ENCODE results near the gene RNF208. TPM values are rescaled to one million over a fixed set of nuclear protein-coding genes. Genes with fewer than 3 reads are reported as not detected.

Gene RNF208
- total RNA-seq, 1 donor from 2014 or later: 31.5 TPM

- DNase-seq: no peak
- no peaks in the 10 kb centered on the region for H3K27me3 ChIP-seq (ENCODE audit: low read depth)
- intact Hi-C loops (cut with micrococcal nuclease): no loop called here
- H3K9me3 ChIP-seq (replicated peaks): no peaks in the 10 kb centered on the region
- H3K36me3 ChIP-seq: no peaks in the 10 kb centered on the region
- H3K4me3 ChIP-seq: peak overlapping the region; percentile 91
- no peak overlapping the region for H3K27ac ChIP-seq (replicated peaks)
- TF ChIP-seq, protein P1, sequence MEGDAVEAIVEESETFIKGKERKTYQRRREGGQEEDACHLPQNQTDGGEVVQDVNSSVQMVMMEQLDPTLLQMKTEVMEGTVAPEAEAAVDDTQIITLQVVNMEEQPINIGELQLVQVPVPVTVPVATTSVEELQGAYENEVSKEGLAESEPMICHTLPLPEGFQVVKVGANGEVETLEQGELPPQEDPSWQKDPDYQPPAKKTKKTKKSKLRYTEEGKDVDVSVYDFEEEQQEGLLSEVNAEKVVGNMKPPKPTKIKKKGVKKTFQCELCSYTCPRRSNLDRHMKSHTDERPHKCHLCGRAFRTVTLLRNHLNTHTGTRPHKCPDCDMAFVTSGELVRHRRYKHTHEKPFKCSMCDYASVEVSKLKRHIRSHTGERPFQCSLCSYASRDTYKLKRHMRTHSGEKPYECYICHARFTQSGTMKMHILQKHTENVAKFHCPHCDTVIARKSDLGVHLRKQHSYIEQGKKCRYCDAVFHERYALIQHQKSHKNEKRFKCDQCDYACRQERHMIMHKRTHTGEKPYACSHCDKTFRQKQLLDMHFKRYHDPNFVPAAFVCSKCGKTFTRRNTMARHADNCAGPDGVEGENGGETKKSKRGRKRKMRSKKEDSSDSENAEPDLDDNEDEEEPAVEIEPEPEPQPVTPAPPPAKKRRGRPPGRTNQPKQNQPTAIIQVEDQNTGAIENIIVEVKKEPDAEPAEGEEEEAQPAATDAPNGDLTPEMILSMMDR (IDR thresholded peaks at IDR 0.05; ENCODE audit: borderline replicate concordance): no peak
- H3K4me1 ChIP-seq: peaks cover 53% of the 10 kb centered on the region
Observed at GRCh38 chr9:137206602-137207001, 15.4 kb downstream of the RNF208 start.

DNA sequence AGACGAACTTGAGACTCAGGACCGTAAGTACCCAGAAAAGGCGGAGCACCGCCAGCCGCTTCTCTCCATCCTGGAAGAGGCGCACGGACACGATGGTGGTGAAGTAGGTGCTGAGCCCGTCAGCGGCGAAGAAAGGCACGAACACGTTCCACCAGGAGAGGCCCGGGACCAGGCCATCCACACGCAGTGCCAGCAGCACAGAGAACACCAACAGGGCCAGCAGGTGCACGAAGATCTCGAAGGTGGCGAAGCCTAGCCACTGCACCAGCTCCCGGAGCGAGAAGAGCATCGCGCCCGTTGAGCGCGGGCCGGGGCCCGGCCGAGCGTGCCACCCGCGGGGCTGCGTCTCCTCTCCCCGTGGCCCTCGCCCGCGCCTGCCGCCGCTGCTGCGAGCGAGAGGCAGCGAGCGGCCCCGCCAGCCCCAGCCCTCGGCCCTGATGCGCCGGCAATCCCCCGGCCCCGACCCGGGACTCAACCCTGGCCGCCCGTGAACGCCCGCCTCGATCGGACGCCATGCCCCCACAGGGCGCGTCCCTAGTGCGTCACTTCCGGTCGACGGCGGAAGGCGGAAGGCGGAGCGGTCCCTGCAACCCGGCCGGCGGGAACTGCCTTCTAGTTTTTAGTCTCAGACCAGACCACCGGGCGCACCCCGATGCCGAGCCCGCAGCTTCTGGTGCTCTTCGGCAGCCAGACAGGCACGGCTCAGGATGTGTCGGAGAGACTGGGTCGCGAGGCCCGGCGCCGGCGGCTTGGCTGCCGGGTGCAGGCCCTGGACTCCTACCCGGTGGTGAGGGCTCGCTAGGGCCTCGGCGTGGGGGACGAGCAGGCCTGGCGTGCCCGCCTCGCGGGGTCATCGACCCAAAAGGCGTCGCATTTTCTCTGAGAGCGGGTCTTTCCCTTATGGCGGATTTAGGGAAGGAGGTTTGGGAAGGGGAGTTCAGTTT, 16.6 kb downstream of the RNF208 start, which contains the start of the genes NDOR1 and TMEM203:
NDOR1 (plus strand) TSS at position 575 of the 944 bp plus-strand sequence; CDS start at position 653, 78 bp downstream.
TMEM203 (minus strand) TSS at position 523 of the 944 bp plus-strand sequence; CDS start at position 289, 234 bp downstream.
- Histone ChIP-seq H3K4me1 (peaks cover 61% of the 10 kb centered on the region), H3K27ac (replicated peaks) (peak within 1 kb of the TSS; percentile 94), H3K9me3 (replicated peaks) (no peaks in the 10 kb centered on the region), H3K36me3 (no peaks in the 10 kb centered on the region), H3K4me3 (peak within 1 kb of the TSS; percentile 91), H3K27me3 (ENCODE audit: low read depth) (no peaks in the 10 kb centered on the region)
- intact Hi-C loops (cut with micrococcal nuclease): no loop called here
- peak; percentile 91 for DNase-seq
- TF ChIP-seq, protein P1 (IDR thresholded peaks at IDR 0.05; ENCODE audit: borderline replicate concordance): no peak

DNA sequence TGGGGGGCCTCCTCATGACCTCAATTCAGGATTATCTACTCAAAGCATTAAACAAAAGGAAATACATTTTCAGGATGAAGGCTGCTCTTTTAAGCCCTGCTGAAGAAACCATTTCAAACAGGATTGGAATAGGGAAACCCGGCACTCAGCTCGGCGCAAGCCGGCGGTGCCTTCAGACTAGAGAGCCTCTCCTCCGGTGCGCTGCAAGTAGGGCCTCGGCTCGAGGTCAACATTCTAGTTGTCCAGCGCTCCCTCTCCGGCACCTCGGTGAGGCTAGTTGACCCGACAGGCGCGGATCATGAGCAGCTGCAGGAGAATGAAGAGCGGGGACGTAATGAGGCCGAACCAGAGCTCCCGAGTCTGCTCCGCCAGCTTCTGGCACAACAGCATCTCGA, 17.3 kb downstream of the RNF208 start:
- peaks cover 63% of the 10 kb centered on the region for H3K4me1 ChIP-seq
- H3K4me3 ChIP-seq: peak overlapping the region; percentile 91
- no peaks in the 10 kb centered on the region for H3K36me3 ChIP-seq
- TF ChIP-seq, protein P1 (IDR thresholded peaks at IDR 0.05; ENCODE audit: borderline replicate concordance): no peak
- peak overlapping the region; percentile 94 for H3K27ac ChIP-seq (replicated peaks)
- intact Hi-C loops (cut with micrococcal nuclease): no loop called here
- no peaks in the 10 kb centered on the region for H3K9me3 ChIP-seq (replicated peaks)
- H3K27me3 ChIP-seq (ENCODE audit: low read depth): no peaks in the 10 kb centered on the region
- no peak for DNase-seq

GRCh38 chr9:137202966-137203365, 19.1 kb downstream of the RNF208 start:
- peak overlapping the region; percentile 91 for H3K4me3 ChIP-seq
- peaks cover 80% of the 10 kb centered on the region for H3K4me1 ChIP-seq

DNA sequence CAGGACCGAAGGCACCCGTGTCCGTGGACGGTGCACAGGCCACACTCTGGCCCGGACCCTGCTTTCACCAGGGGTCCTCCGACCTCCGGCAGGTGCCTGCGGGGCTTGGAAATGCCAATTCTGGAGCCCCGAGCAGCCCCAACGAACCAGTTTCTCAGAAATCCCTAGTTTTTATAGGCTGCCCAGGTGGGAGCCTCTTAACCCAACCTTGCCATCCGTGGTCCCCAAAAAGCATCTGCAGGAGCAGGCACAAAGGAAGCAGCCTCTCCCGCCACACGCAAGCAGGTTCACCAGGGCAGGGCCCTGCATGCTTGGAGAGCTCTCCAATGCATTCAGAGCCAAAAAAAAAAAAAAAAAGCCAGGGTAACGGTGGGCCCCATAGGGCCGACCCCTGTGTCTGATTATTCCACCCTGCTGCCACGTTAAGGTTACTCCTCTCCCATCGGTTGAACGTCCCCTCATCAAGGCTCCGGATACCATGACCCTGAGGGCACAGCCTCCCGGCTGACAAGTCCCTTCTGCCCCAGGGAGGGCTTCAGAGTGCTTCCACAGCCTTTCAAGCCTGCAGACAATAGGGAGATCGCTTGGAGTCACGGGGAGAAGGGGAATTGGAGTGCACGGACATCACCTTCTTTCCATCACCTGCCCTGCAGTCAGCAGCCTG, 20.7 kb downstream of the RNF208 start:
- H3K4me1 ChIP-seq: peaks cover 89% of the 10 kb centered on the region
- TF ChIP-seq, protein P1 (IDR thresholded peaks at IDR 0.05; ENCODE audit: borderline replicate concordance): no peak
- H3K4me3 ChIP-seq: peak overlapping the region; percentile 83
- H3K27ac ChIP-seq (replicated peaks): peak overlapping the region; percentile 98
- no peaks in the 10 kb centered on the region for H3K9me3 ChIP-seq (replicated peaks)
- no peaks in the 10 kb centered on the region for H3K27me3 ChIP-seq (ENCODE audit: low read depth)
- H3K36me3 ChIP-seq: no peaks in the 10 kb centered on the region
- intact Hi-C loops (cut with micrococcal nuclease): no loop called here
- DNase-seq: no peak

More at GRCh38 chr9:137202966-137203365, 19.1 kb downstream of the RNF208 start:
- no peak for DNase-seq
- Histone ChIP-seq H3K27me3 (ENCODE audit: low read depth) (no peaks in the 10 kb centered on the region), H3K36me3 (no peaks in the 10 kb centered on the region), H3K9me3 (replicated peaks) (no peaks in the 10 kb centered on the region), H3K27ac (replicated peaks) (no peak overlapping the region)
- intact Hi-C loops (cut with micrococcal nuclease): no loop called here
- TF ChIP-seq, protein P1 (IDR thresholded peaks at IDR 0.05; ENCODE audit: borderline replicate concordance): no peak
